ENCODE results near the gene ZC3H13.

DNA sequence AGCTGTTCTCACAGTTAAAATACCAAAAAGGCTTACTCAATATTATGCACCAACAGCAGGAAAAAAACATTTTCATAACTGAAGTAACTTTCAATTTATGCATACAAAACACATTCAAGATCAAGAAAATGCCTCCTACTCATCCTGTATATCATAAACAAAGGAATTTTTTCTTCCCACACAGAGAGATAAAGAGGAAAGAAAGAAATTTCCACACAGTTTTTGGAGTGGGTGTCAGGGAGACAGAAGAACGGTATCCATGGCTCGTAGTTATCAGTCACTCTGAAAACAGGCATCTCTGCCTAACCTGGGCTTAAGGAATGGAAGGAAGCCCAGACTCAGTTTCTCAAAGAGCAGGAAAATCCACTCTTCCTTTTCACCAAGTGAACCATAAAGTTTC, 108.6 kb downstream of the ZC3H13 start:
- TF ChIP-seq EZH2phosphoT487 (IDR thresholded peaks at IDR 0.05; ENCODE audit: borderline replicate concordance, low read depth, low read length) = no peak
- TF ChIP-seq, protein P1, sequence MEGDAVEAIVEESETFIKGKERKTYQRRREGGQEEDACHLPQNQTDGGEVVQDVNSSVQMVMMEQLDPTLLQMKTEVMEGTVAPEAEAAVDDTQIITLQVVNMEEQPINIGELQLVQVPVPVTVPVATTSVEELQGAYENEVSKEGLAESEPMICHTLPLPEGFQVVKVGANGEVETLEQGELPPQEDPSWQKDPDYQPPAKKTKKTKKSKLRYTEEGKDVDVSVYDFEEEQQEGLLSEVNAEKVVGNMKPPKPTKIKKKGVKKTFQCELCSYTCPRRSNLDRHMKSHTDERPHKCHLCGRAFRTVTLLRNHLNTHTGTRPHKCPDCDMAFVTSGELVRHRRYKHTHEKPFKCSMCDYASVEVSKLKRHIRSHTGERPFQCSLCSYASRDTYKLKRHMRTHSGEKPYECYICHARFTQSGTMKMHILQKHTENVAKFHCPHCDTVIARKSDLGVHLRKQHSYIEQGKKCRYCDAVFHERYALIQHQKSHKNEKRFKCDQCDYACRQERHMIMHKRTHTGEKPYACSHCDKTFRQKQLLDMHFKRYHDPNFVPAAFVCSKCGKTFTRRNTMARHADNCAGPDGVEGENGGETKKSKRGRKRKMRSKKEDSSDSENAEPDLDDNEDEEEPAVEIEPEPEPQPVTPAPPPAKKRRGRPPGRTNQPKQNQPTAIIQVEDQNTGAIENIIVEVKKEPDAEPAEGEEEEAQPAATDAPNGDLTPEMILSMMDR (conservative IDR thresholded peaks at IDR 0.05; ENCODE audit: low read length) = no peak

Data from OCI-LY7 (cell line).